Activated naive CD8-positive, alpha-beta T cell treated with anti-CD3 and anti-CD28 coated beads, Interleukin-2, amount 10 ng/mL, durations not matched to agents 7 days and 5 days (primary cell): ENCODE results near the gene EPHA1. TPM values are rescaled to one million over a fixed set of nuclear protein-coding genes. Genes with fewer than 3 reads are reported as not detected.

Experiments used
- ATAC-seq: fragments of 150-1000 bp; cut with Tn5 transposase; one replicate; pipeline ENCODE4 v1.10.0; 2021; ENCODE audit warnings: low read depth, moderate library complexity
- POLR2A ChIA-PET: fragments of 350-600 bp; sonication (Branson Sonifier 250); formaldehyde crosslinking; loops from one replicate; lab custom pipeline; 2021; ENCODE audit warnings: antibody characterized with exemption; lab: Charles Lee
- DNase-seq: peaks from one replicate; pipeline ENCODE4 v3.0.0; 2021
- H3K27ac Mint-ChIP-seq: one replicate; pipeline ENCODE4 v1.8.0; 2022; ENCODE audit warnings: mild to moderate bottlenecking, mixed read lengths
- H3K27me3 Mint-ChIP-seq: one replicate; pipeline ENCODE4 v1.8.0; 2022; ENCODE audit warnings: mild to moderate bottlenecking, moderate library complexity, mixed read lengths
- H3K36me3 Mint-ChIP-seq: one replicate; pipeline ENCODE4 v1.8.0; 2021; ENCODE audit warnings: mild to moderate bottlenecking, mixed read lengths
- H3K4me1 Mint-ChIP-seq: one replicate; pipeline ENCODE4 v1.8.0; 2021; ENCODE audit warnings: mixed read lengths
- H3K4me3 Mint-ChIP-seq: one replicate; pipeline ENCODE4 v1.8.0; 2022; ENCODE audit warnings: mild to moderate bottlenecking, moderate library complexity, mixed read lengths
- H3K9me3 Mint-ChIP-seq: one replicate; pipeline ENCODE4 v1.8.0; 2021; ENCODE audit warnings: mixed read lengths
- microRNA-seq: library from miRNA; unstranded; fragments of <30 nt; microRNA quantifications from one replicate; pipeline ENCODE4 v1.2.0, GENCODE V29; 2022
- total RNA-seq, 2 experiments: library from RNA; stranded (reverse); gene quantifications; one replicate each; pipeline ENCODE4 v1.2.3, GENCODE V29; 2021

The EPHA1 gene
- total RNA-seq, 2 experiments from 2014 or later = 27.3 to 28.2 TPM

- peaks cover 19% of the 10 kb centered on the region for H3K27me3 Mint-ChIP-seq
- H3K36me3 Mint-ChIP-seq = no peaks in the 10 kb centered on the region
- H3K27ac Mint-ChIP-seq = no peak overlapping the region
- no peak for ATAC-seq
- POLR2A ChIA-PET = no interaction called here
- H3K9me3 Mint-ChIP-seq = no peaks in the 10 kb centered on the region
- no peak overlapping the region for H3K4me3 Mint-ChIP-seq
- no peak for DNase-seq
- H3K4me1 Mint-ChIP-seq = no peaks in the 10 kb centered on the region
Observed at GRCh38 chr7:143351574-143351973, 57.1 kb downstream of the EPHA1 start.

GRCh38 chr7:143351060-143351459 lies 57.6 kb downstream of the EPHA1 start:
- no peaks in the 10 kb centered on the region for H3K4me1 Mint-ChIP-seq
- no peak overlapping the region for H3K4me3 Mint-ChIP-seq
- peaks cover 22% of the 10 kb centered on the region for H3K27me3 Mint-ChIP-seq
- no peak overlapping the region for H3K27ac Mint-ChIP-seq
- ATAC-seq = no peak
- no peaks in the 10 kb centered on the region for H3K9me3 Mint-ChIP-seq
- POLR2A ChIA-PET = no interaction called here
- no peaks in the 10 kb centered on the region for H3K36me3 Mint-ChIP-seq
- DNase-seq = no peak

GRCh38 chr7:143347950-143348349 lies 60.7 kb downstream of the EPHA1 start:
- DNase-seq (no peak), ATAC-seq (no peak)
- Mint-ChIP-seq H3K4me3 (no peak overlapping the region), H3K27ac (no peak overlapping the region), H3K9me3 (no peaks in the 10 kb centered on the region), H3K4me1 (peaks cover 9% of the 10 kb centered on the region), H3K36me3 (no peaks in the 10 kb centered on the region), H3K27me3 (peaks cover 28% of the 10 kb centered on the region)
- POLR2A ChIA-PET = no interaction called here

- POLR2A ChIA-PET = interaction anchor here (0.6 to 1.5 kb wide), 5 partner anchors 15 to 58 kb away, joined by 3 to 6 read pairs (median 3); partner anchors contain the start of gene CASP2
- no peak overlapping the region for H3K4me3 Mint-ChIP-seq
- no peak overlapping the region for H3K27ac Mint-ChIP-seq
- no peaks in the 10 kb centered on the region for H3K36me3 Mint-ChIP-seq
- no peaks in the 10 kb centered on the region for H3K9me3 Mint-ChIP-seq
- H3K4me1 Mint-ChIP-seq = peaks cover 9% of the 10 kb centered on the region
- DNase-seq (no peak), ATAC-seq (no peak)
- peaks cover 36% of the 10 kb centered on the region for H3K27me3 Mint-ChIP-seq
Observed at GRCh38 chr7:143346018-143346417, 62.6 kb downstream of the EPHA1 start.

GRCh38 chr7:143345428-143345900 lies 63.2 kb downstream of the EPHA1 start:
- Mint-ChIP-seq H3K27me3 (peaks cover 36% of the 10 kb centered on the region), H3K36me3 (no peaks in the 10 kb centered on the region), H3K9me3 (no peaks in the 10 kb centered on the region), H3K4me3 (peak overlapping the region; percentile 73), H3K4me1 (peaks cover 9% of the 10 kb centered on the region), H3K27ac (peak overlapping the region; percentile 69)
- POLR2A ChIA-PET = interaction anchor here (0.6 to 1.5 kb wide), 5 partner anchors 14 to 57 kb away, joined by 3 to 6 read pairs (median 3); partner anchors contain the start of gene CASP2
- peak; percentile 100 for ATAC-seq
- peak; percentile 71 for DNase-seq

GRCh38 chr7:143343596-143343995 lies 65.1 kb downstream of the EPHA1 start:
- DNase-seq (no peak), ATAC-seq (no peak)
- Mint-ChIP-seq H3K36me3 (no peaks in the 10 kb centered on the region), H3K4me1 (peaks cover 9% of the 10 kb centered on the region), H3K27me3 (peaks cover 36% of the 10 kb centered on the region), H3K4me3 (no peak overlapping the region), H3K27ac (no peak overlapping the region), H3K9me3 (no peaks in the 10 kb centered on the region)
- POLR2A ChIA-PET = no interaction called here

GRCh38 chr7:143341842-143342241 lies 66.8 kb downstream of the EPHA1 start:
- DNase-seq (no peak), ATAC-seq (no peak)
- H3K27me3 Mint-ChIP-seq = peaks cover 42% of the 10 kb centered on the region
- no peak overlapping the region for H3K4me3 Mint-ChIP-seq
- no peak overlapping the region for H3K27ac Mint-ChIP-seq
- POLR2A ChIA-PET = interaction anchor here (0.8 kb wide), 1 partner anchor 78 kb away, joined by 3 read pairs; the partner anchor contains the start of gene GSTK1
- H3K36me3 Mint-ChIP-seq = no peaks in the 10 kb centered on the region
- peaks cover 10% of the 10 kb centered on the region for H3K4me1 Mint-ChIP-seq
- H3K9me3 Mint-ChIP-seq = no peaks in the 10 kb centered on the region

Small RNA genes within 50 kb of the gene (microRNA-seq; reads per million reads assigned to microRNA genes)
- not detected for gene MIR6892

Other genes starting within 250 kb of the EPHA1 start
- gene TAS2R39, start 225.4 kb downstream of the EPHA1 start, total RNA-seq = not detected
- not detected for gene TAS2R40, start 186.8 kb downstream of the EPHA1 start, total RNA-seq
- gene GSTK1, start 145.4 kb downstream of the EPHA1 start, total RNA-seq = 100 to 1,000 TPM; 355 to 368 TPM
- 1 to 10 TPM; 1.1 TPM for gene TMEM139, start 123.9 kb downstream of the EPHA1 start, total RNA-seq
- gene CASP2, start 120.5 kb downstream of the EPHA1 start, total RNA-seq = 10 to 100 TPM; 96.5 to 98.8 TPM
- gene CLCN1, start 92.7 kb downstream of the EPHA1 start, total RNA-seq = under 1 TPM in 1 of 2 experiments, not detected in 1; 0.08 TPM
- gene FAM131B, start 46.1 kb downstream of the EPHA1 start, total RNA-seq = 1 to 10 TPM; 2.3 to 2.9 TPM
- gene ZYX, start 27.5 kb downstream of the EPHA1 start, total RNA-seq = 100 to 1,000 TPM; 199 to 200 TPM
- under 1 TPM in 1 of 2 experiments, not detected in 1; 0.65 TPM for gene TAS2R60, start 34.6 kb upstream of the EPHA1 start, total RNA-seq
- not detected for gene TAS2R41, start 69.0 kb upstream of the EPHA1 start, total RNA-seq
- gene CTAGE15, start 162.9 kb upstream of the EPHA1 start, total RNA-seq = under 1 TPM in 1 of 2 experiments, not detected in 1; 0.47 TPM
- 10 to 100 TPM; 20.3 to 20.9 TPM for gene TCAF2, start 212.1 kb upstream of the EPHA1 start, total RNA-seq